Left renal pelvis (tissue), 4 donors: ENCODE measurements around the gene TUBAL3. TPM values are rescaled to one million over a fixed set of nuclear protein-coding genes. Genes with fewer than 3 reads are reported as not detected.

Source experiments
- DNase-seq, 4 donors: peaks; one replicate each; pipeline ENCODE4 v3.0.0-alpha.2; 2013; ENCODE audit warnings: low read depth in 4 of 4, low spot score in 3 of 4
- polyA plus RNA-seq, 4 donors: library from polyadenylated mRNA; unstranded; fragments of 120-200 nt; gene quantifications; one replicate each; pipeline ENCODE4 v1.2.1, GENCODE V29; 2013; ENCODE audit not compliant: insufficient read length in 4 of 4

The TUBAL3 gene
- polyA plus RNA-seq, result under 1 TPM in 2 of 4 donors, not detected in 2; 0.23 to 0.24 TPM

DNA sequence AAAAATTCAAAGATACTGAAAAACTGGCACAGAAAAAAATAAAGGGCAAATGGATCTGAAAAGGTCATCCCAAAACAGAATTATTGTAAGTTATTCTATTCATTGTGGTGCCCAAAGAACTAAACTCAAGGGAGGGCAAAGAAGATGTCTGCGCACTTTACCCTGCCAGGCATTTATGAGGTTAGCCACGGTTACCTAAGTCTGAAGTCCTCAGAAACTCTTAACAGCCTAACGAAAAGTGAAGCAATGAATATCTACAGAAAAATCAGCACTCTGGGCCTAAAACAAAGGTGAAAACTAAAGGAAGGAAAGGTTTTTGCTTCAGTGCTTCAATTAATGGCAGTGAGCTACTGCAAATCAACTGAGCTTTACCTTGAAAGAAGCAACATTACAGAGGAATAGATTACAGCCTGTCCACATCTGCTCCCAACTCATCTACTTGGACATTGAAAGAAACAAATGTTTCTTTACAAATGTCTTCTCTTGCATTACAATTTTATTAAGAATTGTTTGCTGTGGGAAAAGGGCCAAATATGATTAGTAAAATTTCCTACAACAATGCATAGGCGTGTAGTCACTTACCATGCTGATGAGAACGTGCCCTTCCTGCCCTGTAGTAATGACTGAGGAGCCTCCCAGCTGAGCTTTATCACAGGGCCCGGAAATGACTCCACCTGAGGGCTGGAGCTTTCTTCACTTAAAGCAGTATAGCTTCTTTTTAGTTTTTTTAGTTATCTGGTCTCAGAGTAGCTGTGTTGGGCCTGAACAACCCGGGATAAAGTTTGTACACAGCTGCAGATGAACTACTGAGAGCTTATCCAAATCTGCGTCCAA is at the start of gene TUBAL3:
Gene TUBAL3, minus strand, starts transcription at position 621 of the 834 bp plus-strand sequence. Its CDS starts 36 bp downstream, at position 585.
- DNase-seq, result no peak

- no peak for DNase-seq
Measured at GRCh38 chr10:5453749-5454489, 49.3 kb upstream of the TUBAL3 start.

DNA sequence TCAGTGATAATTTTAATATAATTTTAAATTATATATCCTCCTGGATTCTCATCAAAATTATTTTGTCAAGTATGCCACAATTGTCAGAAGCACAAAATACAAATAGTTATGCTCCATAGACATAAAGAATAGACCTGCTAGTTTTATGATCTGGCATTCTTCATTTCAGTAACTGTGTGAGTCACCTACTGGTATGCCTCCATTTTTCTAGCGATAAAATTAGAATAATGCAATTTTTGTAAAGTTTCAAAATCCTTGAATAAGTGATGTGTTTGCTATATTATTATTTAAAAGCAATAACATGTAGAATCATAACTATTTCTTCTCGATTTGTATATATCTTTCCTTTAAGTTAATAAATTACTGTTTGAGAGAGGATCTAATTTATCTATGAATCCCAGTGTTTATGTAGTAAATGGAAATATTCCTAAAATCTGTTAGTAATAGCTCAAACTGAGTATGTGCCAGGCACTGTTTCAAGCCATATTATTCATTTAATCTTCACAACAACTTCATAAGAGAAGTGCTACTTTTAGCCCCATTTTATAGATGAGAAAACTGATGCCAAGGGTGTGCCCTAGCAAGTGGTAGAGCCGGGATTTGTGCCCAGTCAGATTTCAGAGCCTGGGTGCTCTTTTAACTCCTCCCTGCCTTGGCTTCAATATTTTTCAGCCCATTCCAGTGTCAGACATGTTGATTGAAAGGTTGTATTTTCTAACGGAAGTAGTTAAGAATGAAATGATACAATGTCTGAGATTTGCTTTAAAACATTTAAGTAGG is 46.2 kb upstream of the TUBAL3 start:
- DNase-seq, result no peak

DNA sequence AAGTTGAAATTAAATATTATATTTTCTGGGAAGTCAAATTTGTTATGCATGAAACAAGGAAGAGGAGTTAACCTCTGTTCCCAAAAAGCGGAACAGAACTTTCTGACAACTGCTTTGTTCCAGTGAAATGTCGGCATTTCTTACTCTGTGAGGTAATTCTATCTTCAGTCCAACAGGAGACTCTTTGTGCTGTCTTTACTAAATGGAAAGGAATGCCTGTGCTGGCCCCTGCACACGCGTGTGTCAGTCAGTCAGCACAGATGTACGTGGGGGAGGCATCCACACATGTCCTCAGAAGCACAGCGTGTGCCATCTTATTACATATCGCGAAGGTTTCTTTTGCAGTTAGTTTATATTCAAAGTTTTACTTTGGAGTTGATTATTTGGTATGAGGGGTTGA is 45.2 kb upstream of the TUBAL3 start:
- DNase-seq, result no peak

DNA sequence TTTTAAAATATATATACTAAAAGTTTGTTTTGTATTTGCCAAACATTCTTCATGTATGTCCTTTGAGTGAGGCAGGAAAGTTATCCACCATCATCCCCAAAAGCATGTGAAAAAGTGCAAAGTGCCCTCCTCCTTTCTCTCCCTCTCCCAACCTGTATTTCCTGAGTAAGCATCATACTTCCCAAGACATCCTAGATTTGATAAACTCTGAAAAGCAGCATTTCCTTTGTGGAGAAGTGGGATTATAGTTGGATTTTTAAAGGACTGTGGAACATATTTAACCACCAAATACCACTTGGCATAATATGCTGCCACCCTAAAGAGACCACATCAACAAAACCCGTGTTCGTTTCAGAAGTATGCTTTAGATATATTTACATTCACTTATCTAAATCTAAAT is 44.6 kb upstream of the TUBAL3 start:
- DNase-seq, result no peak

DNA sequence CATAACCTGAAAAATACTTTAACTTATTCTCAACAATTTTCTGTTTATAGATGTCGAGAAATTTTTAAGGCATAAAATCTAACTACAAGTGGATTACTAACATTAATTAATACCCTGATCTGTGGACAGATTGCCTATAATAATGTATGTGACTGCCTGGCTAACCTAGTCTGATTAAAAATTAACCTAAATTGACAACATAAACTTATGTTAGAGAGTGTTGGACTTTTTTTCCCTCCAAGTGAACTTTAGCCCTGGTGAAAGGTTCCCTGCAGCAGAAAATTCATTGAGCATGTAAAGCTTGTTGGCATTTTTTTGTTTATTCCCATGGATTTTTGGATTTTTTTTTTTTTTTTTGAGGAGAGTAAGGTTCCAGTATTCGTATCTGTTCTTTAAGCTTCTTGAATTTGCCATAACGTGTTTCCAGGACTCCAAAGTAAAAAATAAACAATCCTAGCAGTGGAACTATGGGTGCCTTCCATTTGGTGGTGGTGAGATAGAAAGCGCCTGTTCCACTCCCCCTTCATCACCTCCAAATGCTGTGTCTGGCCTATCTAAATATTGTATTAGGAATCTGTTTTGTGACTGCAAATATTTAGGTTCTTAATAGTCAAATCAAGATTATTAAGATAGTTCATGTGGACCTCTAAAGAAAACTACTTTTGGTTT is 43.8 kb upstream of the TUBAL3 start:
- no peak for DNase-seq

GRCh38 chr10:5447611-5448071 is 43.0 kb upstream of the TUBAL3 start:
- no peak for DNase-seq

DNA sequence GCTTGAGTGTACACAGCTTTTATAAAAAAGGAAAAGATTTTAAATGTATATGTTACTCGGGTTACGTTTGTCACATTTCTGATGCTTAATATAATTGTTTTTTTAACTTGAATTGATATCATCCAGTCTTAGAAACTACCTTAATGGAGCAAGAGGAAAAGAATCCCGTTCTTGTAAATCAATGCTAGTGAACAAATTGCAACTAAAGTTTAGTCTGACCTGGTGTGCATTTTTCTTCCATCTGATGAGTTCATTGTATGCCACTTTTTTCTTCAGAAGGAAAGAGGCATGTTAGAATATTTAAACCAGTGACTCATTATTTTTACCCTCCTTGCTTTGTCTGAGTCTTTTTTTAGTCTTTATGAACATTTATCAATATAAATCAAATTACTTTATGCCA is 42.4 kb upstream of the TUBAL3 start:
- no peak for DNase-seq

DNA sequence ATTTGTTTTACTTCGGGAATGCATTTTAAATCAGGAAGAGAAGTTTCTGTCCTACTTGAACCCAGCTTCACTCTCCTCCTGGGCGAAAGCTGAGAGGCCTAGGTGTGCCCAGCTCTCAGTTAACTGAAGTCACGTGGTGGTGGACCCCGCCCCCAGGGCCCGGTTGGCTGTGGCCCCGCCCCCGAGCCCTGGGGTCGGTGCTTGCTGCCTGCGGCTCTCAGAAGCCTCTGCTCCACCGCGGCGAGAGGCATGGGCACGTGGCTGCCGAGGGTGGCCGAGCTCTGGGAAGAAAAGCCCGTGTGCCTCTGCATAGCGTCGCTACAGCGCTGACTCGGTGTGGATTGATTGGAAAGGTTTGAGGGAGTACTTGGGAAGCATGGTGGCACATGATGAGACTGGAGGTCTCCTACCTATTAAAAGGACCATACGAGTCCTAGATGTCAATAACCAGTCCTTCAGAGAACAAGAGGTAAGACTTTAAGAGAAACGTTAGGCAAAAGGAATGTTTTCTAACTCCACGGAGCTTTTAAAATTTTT is 41.8 kb upstream of the TUBAL3 start:
- peak; percentile 74 to 84 (median 80) for DNase-seq

DNA sequence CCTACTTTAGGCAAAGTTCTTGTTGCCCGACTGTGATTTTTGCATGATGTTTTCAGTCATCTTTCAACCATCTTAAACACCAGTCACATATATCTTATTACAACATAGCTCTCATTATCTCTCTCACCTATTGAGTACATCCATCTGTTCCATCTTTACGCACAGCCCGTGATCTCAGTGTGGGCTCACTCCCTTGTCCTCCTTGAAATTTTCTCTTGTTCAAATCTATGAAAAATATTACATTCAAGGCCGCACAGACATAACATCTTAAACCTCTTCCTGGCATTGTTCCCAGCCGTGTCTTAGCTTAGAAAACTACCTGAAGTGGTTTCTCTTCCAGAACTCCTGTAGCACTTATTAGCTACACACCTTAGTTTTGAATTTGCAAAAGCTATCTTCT is 40.4 kb upstream of the TUBAL3 start:
- no peak for DNase-seq

DNA sequence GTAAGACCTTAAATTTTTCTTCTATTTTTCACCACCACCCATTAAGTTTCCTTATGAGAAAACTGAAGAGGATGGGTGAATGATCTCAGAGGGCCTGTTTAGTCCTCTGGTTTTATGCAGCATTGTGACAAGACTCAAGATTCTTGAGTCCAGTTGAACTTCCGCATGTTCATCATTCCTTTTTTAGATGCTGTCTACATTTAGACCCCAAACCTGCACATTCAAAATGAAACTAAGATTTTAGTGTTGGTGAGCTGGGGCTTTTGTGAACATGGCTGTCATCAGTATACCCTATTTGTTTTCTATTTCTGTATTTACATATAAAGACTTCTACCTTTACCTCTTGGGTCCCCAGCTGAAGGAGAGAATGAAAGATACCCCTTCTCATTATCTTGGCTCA is 38.8 kb upstream of the TUBAL3 start:
- no peak for DNase-seq

GRCh38 chr10:5442990-5443370 is 38.4 kb upstream of the TUBAL3 start:
- DNase-seq, result no peak

DNA sequence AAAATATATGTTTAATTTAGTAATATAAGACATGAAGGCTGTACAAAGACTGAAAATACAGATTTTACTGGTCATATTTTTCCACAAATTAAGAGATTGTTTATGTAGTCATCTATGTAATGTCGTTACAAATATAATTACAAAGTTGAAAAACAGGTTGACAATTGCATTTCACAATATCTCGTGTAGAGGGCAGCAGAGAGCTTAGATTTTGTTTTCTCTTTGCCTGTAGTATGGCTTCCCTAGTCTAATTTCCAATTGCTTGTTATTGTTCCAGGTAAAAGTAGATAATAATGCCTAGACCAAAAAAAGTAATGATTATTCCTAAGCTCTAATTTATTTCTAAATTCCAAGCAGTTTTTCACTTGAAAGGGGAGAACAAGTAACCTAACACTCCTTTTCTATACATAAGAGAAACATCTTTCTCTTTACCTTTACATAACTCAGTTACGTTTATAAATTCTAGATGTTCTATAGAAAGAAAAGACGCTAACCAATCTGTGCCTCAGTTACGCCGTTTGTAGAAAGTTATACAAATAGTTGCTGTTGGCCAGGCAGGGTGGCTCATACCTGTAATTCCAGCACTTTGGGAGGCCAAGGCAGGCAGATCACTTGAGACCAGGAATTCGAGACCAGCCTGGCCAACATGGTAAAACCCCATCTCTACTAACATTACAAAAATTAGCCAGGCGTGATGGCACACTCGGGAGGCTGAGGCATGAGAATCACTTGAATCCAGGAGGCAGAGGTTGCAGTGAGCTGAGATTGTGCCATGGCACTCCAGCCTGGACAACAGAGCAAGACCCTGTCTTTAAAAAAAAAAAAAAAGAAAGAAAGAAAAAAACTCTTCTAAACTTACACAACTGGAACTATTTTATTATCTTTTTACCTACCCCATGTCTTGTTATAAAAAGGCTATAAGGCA is 37.7 kb upstream of the TUBAL3 start:
- no peak for DNase-seq

- DNase-seq, result no peak
Measured at GRCh38 chr10:5441106-5441505, 36.5 kb upstream of the TUBAL3 start.

- DNase-seq, result no peak
Measured at GRCh38 chr10:5440206-5440605, 35.6 kb upstream of the TUBAL3 start.

DNA sequence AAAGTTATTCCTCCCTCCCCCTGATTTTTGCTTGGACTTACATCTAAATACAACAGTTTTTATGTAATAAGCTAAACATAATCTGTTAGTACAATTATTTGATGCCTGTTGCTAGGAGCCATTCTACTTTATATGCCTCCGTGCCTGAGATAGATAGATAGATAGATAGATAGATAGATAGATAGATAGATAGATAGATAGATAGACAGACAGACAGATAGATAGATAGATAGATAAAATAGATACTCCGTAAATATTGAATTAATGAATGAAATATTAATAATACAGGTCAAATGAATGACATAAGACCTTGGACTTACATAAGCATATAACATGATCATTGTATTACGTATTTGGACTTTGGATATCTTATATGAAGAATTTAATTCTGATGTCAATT is 30.7 kb upstream of the TUBAL3 start:
- DNase-seq, result no peak

- no peak for DNase-seq
Measured at GRCh38 chr10:5434017-5434753, 29.6 kb upstream of the TUBAL3 start.

- no peak for DNase-seq
Measured at GRCh38 chr10:5433182-5433581, 28.6 kb upstream of the TUBAL3 start.
